Breast epithelium (tissue), 3 donors: ENCODE data around the gene STAT1.

Experiments used
- POLR2A ChIP-seq: fragments of 450-650 bp; IDR thresholded peaks from one replicate; pipeline ENCODE4 v1.6.1; 2016; ENCODE audit warnings: antibody characterized with exemption, mild to moderate bottlenecking, moderate library complexity
- TF ChIP-seq, protein P1 (sequence below), 3 donors: fragments of 450-650 bp; IDR thresholded peaks; one replicate each; pipeline ENCODE4 v1.5.1; 2016 to 2017; ENCODE audit warnings: antibody characterized with exemption in 3 of 3, mild to moderate bottlenecking in 3 of 3, moderate library complexity in 3 of 3

DNA sequence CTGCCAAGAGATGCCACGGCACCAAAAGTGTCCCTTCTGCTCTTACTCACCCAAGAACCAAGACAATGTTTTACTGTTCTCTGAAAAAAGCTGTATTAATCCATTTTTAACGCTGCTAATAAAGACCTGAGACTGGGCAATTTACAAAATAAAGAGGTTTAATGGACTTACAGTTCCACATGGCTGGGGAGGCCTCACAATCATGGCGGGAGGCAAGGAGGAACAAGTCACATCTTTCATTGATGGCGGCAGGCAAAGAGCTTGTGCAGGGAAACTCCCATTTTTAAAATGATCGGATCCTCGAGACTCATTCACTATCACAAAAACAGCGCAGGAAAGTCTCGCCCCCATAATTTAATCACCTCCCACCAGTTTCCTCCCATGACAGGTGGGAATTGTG is 1.9 kb upstream of the STAT1 start:
- TF ChIP-seq, protein P1, sequence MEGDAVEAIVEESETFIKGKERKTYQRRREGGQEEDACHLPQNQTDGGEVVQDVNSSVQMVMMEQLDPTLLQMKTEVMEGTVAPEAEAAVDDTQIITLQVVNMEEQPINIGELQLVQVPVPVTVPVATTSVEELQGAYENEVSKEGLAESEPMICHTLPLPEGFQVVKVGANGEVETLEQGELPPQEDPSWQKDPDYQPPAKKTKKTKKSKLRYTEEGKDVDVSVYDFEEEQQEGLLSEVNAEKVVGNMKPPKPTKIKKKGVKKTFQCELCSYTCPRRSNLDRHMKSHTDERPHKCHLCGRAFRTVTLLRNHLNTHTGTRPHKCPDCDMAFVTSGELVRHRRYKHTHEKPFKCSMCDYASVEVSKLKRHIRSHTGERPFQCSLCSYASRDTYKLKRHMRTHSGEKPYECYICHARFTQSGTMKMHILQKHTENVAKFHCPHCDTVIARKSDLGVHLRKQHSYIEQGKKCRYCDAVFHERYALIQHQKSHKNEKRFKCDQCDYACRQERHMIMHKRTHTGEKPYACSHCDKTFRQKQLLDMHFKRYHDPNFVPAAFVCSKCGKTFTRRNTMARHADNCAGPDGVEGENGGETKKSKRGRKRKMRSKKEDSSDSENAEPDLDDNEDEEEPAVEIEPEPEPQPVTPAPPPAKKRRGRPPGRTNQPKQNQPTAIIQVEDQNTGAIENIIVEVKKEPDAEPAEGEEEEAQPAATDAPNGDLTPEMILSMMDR (IDR thresholded peaks at IDR 0.05): no peak
- no peak for TF ChIP-seq POLR2A
